ENCODE results near the gene RGS16.

Gene RGS16

GRCh38 chr1:182624577-182624976, 20.4 kb upstream of the RGS16 start:
- Histone ChIP-seq H3K4me2 (ENCODE audit: low read length, poor library complexity, severe bottlenecking) (no peak overlapping the region), H4K91ac (ENCODE audit: low read length) (no peak overlapping the region), H3K27me3 (ENCODE audit: control insufficient read depth in 1 of 2, insufficient read depth in 1 of 2, low read length in 2 of 2) (peaks cover 0 to 6% of the 10 kb centered on the region in 2 experiments), H2AK5ac (ENCODE audit: low read length, severe bottlenecking) (no peak overlapping the region), H2AFZ (ENCODE audit: low read depth, low read length) (no peak overlapping the region), H3K36me3 (ENCODE audit: control insufficient read depth in 1 of 2, insufficient read depth in 2 of 2, low read depth in 1 of 2, low read length in 2 of 2) (no peaks in the 10 kb centered on the region), H3K4ac (ENCODE audit: low read depth in 1 of 2, low read length in 2 of 2) (no peak overlapping the region), H2BK120ac (ENCODE audit: low read depth, low read length) (no peak overlapping the region), H3K79me1 (replicated peaks; ENCODE audit: low read length, poor library complexity, severe bottlenecking) (no peaks in the 10 kb centered on the region), H3K9ac (ENCODE audit: low read length) (no peak overlapping the region), H4K8ac (ENCODE audit: low read length) (no peak overlapping the region), H3K9me3 (ENCODE audit: control insufficient read depth, low read length) (no peaks in the 10 kb centered on the region), H3K4me3 (ENCODE audit: insufficient read depth in 1 of 2, low read depth in 1 of 2, low read length in 2 of 2) (no peak overlapping the region), H2BK15ac (ENCODE audit: low read depth, poor library complexity, severe bottlenecking) (no peak overlapping the region), H2BK12ac (ENCODE audit: low read length in 2 of 2) (no peak overlapping the region), H3K4me1 (ENCODE audit: control insufficient read depth, insufficient read depth, low read depth, low read length) (peaks cover 2% of the 10 kb centered on the region), H3K18ac (ENCODE audit: low read depth in 1 of 2, low read length in 2 of 2) (no peak overlapping the region), H3K14ac (ENCODE audit: low read length in 2 of 2) (no peak overlapping the region), H3K23ac (ENCODE audit: low read length in 2 of 2) (no peak overlapping the region), H2BK5ac (ENCODE audit: low read depth, low read length, poor library complexity, severe bottlenecking) (no peak overlapping the region), H3K27ac (ENCODE audit: low read length, poor library complexity, severe bottlenecking) (no peak overlapping the region)
- no peak for DNase-seq
- 25% methylated on average over 1 of the region's 1 CpG for WGBS

- H3K79me1 ChIP-seq (replicated peaks; ENCODE audit: low read length, poor library complexity, severe bottlenecking) = no peaks in the 10 kb centered on the region
- no peak overlapping the region for H3K23ac ChIP-seq (ENCODE audit: low read length in 2 of 2)
- H3K18ac ChIP-seq (ENCODE audit: low read depth in 1 of 2, low read length in 2 of 2) = peak overlapping the region in 1 of 2 experiments; percentile 13
- peak overlapping the region in 1 of 2 experiments; percentile 25 for H3K4me3 ChIP-seq (ENCODE audit: insufficient read depth in 1 of 2, low read depth in 1 of 2, low read length in 2 of 2)
- H3K9ac ChIP-seq (ENCODE audit: low read length) = peak overlapping the region; percentile 51
- DNase-seq = no peak
- H4K8ac ChIP-seq (ENCODE audit: low read length) = no peak overlapping the region
- peaks cover 5% of the 10 kb centered on the region for H3K4me1 ChIP-seq (ENCODE audit: control insufficient read depth, insufficient read depth, low read depth, low read length)
- 71% methylated on average over 6 of the region's 6 CpGs for WGBS
- peaks cover 4 to 9% of the 10 kb centered on the region in 2 experiments for H3K27me3 ChIP-seq (ENCODE audit: control insufficient read depth in 1 of 2, insufficient read depth in 1 of 2, low read length in 2 of 2)
- no peak overlapping the region for H2BK5ac ChIP-seq (ENCODE audit: low read depth, low read length, poor library complexity, severe bottlenecking)
- H3K27ac ChIP-seq (ENCODE audit: low read length, poor library complexity, severe bottlenecking) = no peak overlapping the region
- no peaks in the 10 kb centered on the region for H3K36me3 ChIP-seq (ENCODE audit: control insufficient read depth in 1 of 2, insufficient read depth in 2 of 2, low read depth in 1 of 2, low read length in 2 of 2)
- no peaks in the 10 kb centered on the region for H3K9me3 ChIP-seq (ENCODE audit: control insufficient read depth, low read length)
- H2BK120ac ChIP-seq (ENCODE audit: low read depth, low read length) = no peak overlapping the region
- H3K14ac ChIP-seq (ENCODE audit: low read length in 2 of 2) = no peak overlapping the region
- no peak overlapping the region for H2BK12ac ChIP-seq (ENCODE audit: low read length in 2 of 2)
- H4K91ac ChIP-seq (ENCODE audit: low read length) = peak overlapping the region; percentile 6
- no peak overlapping the region for H2BK15ac ChIP-seq (ENCODE audit: low read depth, poor library complexity, severe bottlenecking)
- H2AFZ ChIP-seq (ENCODE audit: low read depth, low read length) = no peak overlapping the region
- H2AK5ac ChIP-seq (ENCODE audit: low read length, severe bottlenecking) = no peak overlapping the region
- peak overlapping the region in 1 of 2 experiments; percentile 0 for H3K4ac ChIP-seq (ENCODE audit: low read depth in 1 of 2, low read length in 2 of 2)
- H3K4me2 ChIP-seq (ENCODE audit: low read length, poor library complexity, severe bottlenecking) = no peak overlapping the region
These were observed 18.8 kb upstream of the RGS16 start for GRCh38 chr1:182622901-182623528.

- Histone ChIP-seq H3K23ac (ENCODE audit: low read length in 2 of 2) (no peak overlapping the region), H2BK12ac (ENCODE audit: low read length in 2 of 2) (no peak overlapping the region), H3K4me1 (ENCODE audit: control insufficient read depth, insufficient read depth, low read depth, low read length) (peaks cover 6% of the 10 kb centered on the region), H3K18ac (ENCODE audit: low read depth in 1 of 2, low read length in 2 of 2) (no peak overlapping the region), H4K8ac (ENCODE audit: low read length) (no peak overlapping the region), H3K4ac (ENCODE audit: low read depth in 1 of 2, low read length in 2 of 2) (no peak overlapping the region), H3K9ac (ENCODE audit: low read length) (no peak overlapping the region), H2BK15ac (ENCODE audit: low read depth, poor library complexity, severe bottlenecking) (no peak overlapping the region), H3K27ac (ENCODE audit: low read length, poor library complexity, severe bottlenecking) (no peak overlapping the region), H3K14ac (ENCODE audit: low read length in 2 of 2) (no peak overlapping the region), H2BK5ac (ENCODE audit: low read depth, low read length, poor library complexity, severe bottlenecking) (no peak overlapping the region), H3K27me3 (ENCODE audit: control insufficient read depth in 1 of 2, insufficient read depth in 1 of 2, low read length in 2 of 2) (peaks cover 4 to 8% of the 10 kb centered on the region in 2 experiments), H3K4me2 (ENCODE audit: low read length, poor library complexity, severe bottlenecking) (no peak overlapping the region), H3K36me3 (ENCODE audit: control insufficient read depth in 1 of 2, insufficient read depth in 2 of 2, low read depth in 1 of 2, low read length in 2 of 2) (no peaks in the 10 kb centered on the region), H3K4me3 (ENCODE audit: insufficient read depth in 1 of 2, low read depth in 1 of 2, low read length in 2 of 2) (no peak overlapping the region), H3K79me1 (replicated peaks; ENCODE audit: low read length, poor library complexity, severe bottlenecking) (no peaks in the 10 kb centered on the region), H2AK5ac (ENCODE audit: low read length, severe bottlenecking) (no peak overlapping the region), H4K91ac (ENCODE audit: low read length) (peak overlapping the region; percentile 20), H2AFZ (ENCODE audit: low read depth, low read length) (no peak overlapping the region), H2BK120ac (ENCODE audit: low read depth, low read length) (no peak overlapping the region), H3K9me3 (ENCODE audit: control insufficient read depth, low read length) (no peaks in the 10 kb centered on the region)
- WGBS = 83% methylated on average over 1 of the region's 2 CpGs
- no peak for DNase-seq
These were observed 17.7 kb upstream of the RGS16 start for GRCh38 chr1:182621906-182622305.

- Histone ChIP-seq H3K4me3 (ENCODE audit: insufficient read depth in 1 of 2, low read depth in 1 of 2, low read length in 2 of 2) (no peak overlapping the region), H2BK120ac (ENCODE audit: low read depth, low read length) (no peak overlapping the region), H3K4me2 (ENCODE audit: low read length, poor library complexity, severe bottlenecking) (no peak overlapping the region)
These were observed 16.9 kb upstream of the RGS16 start for GRCh38 chr1:182620924-182621585.

More at GRCh38 chr1:182620924-182621585, 16.9 kb upstream of the RGS16 start:
- Histone ChIP-seq H3K27ac (ENCODE audit: low read length, poor library complexity, severe bottlenecking) (no peak overlapping the region), H2BK15ac (ENCODE audit: low read depth, poor library complexity, severe bottlenecking) (no peak overlapping the region), H2BK12ac (ENCODE audit: low read length in 2 of 2) (no peak overlapping the region), H2AFZ (ENCODE audit: low read depth, low read length) (no peak overlapping the region), H4K91ac (ENCODE audit: low read length) (no peak overlapping the region), H3K9ac (ENCODE audit: low read length) (no peak overlapping the region), H3K4me1 (ENCODE audit: control insufficient read depth, insufficient read depth, low read depth, low read length) (peaks cover 10% of the 10 kb centered on the region), H3K9me3 (ENCODE audit: control insufficient read depth, low read length) (no peaks in the 10 kb centered on the region), H3K79me1 (replicated peaks; ENCODE audit: low read length, poor library complexity, severe bottlenecking) (no peaks in the 10 kb centered on the region), H2AK5ac (ENCODE audit: low read length, severe bottlenecking) (no peak overlapping the region), H3K18ac (ENCODE audit: low read depth in 1 of 2, low read length in 2 of 2) (no peak overlapping the region), H2BK5ac (ENCODE audit: low read depth, low read length, poor library complexity, severe bottlenecking) (no peak overlapping the region), H3K23ac (ENCODE audit: low read length in 2 of 2) (no peak overlapping the region), H3K36me3 (ENCODE audit: control insufficient read depth in 1 of 2, insufficient read depth in 2 of 2, low read depth in 1 of 2, low read length in 2 of 2) (no peaks in the 10 kb centered on the region), H3K14ac (ENCODE audit: low read length in 2 of 2) (no peak overlapping the region), H3K4ac (ENCODE audit: low read depth in 1 of 2, low read length in 2 of 2) (no peak overlapping the region), H4K8ac (ENCODE audit: low read length) (no peak overlapping the region), H3K27me3 (ENCODE audit: control insufficient read depth in 1 of 2, insufficient read depth in 1 of 2, low read length in 2 of 2) (peaks cover 4 to 13% of the 10 kb centered on the region in 2 experiments)
- DNase-seq = no peak

Data from mesenchymal stem cell (in vitro differentiated cells and primary cell).